ENCODE data around the gene PMFBP1.

PMFBP1 gene

GRCh38 chr16:72108353-72109102, 63.4 kb downstream of the PMFBP1 start:
- TF ChIP-seq POLR2AphosphoS5 (IDR thresholded peaks at IDR 0.05; ENCODE audit: low read depth): no peak
- TF ChIP-seq CTCF (IDR thresholded peaks at IDR 0.05; ENCODE audit: insufficient read depth, low read length): no peak
- H3K4me3 ChIP-seq (replicated peaks; ENCODE audit: insufficient read depth, low read length): no peak overlapping the region
- no peaks in the 10 kb centered on the region for H3K27me3 ChIP-seq (ENCODE audit: insufficient read depth, poor library complexity, severe bottlenecking)
- no peak for DNase-seq (ENCODE audit: low read depth in 1 of 2, low spot score in 1 of 2)
- no peak overlapping the region for H3K27ac ChIP-seq (replicated peaks)

GRCh38 chr16:72107371-72107770, 64.6 kb downstream of the PMFBP1 start:
- no peak for TF ChIP-seq GABPA (IDR thresholded peaks at IDR 0.05; ENCODE audit: low read depth)
- Histone ChIP-seq H3K27ac (replicated peaks) (no peak overlapping the region), H3K27me3 (ENCODE audit: insufficient read depth, poor library complexity, severe bottlenecking) (no peaks in the 10 kb centered on the region), H3K4me3 (replicated peaks; ENCODE audit: insufficient read depth, low read length) (no peak overlapping the region)
- no peak for DNase-seq (ENCODE audit: low read depth in 1 of 2, low spot score in 1 of 2)

GRCh38 chr16:72105978-72106377, 66.0 kb downstream of the PMFBP1 start:
- Histone ChIP-seq H3K27me3 (ENCODE audit: insufficient read depth, poor library complexity, severe bottlenecking) (no peaks in the 10 kb centered on the region), H3K4me3 (replicated peaks; ENCODE audit: insufficient read depth, low read length) (no peak overlapping the region), H3K27ac (replicated peaks) (no peak overlapping the region)
- DNase-seq (ENCODE audit: low read depth in 1 of 2, low spot score in 1 of 2): no peak
- TF ChIP-seq SPI1 (IDR thresholded peaks at IDR 0.05; ENCODE audit: borderline replicate concordance, low read depth): no peak
- TF ChIP-seq REST (IDR thresholded peaks at IDR 0.05; ENCODE audit: insufficient replicate concordance, low read depth): no peak
- TF ChIP-seq CTCF (IDR thresholded peaks at IDR 0.05; ENCODE audit: insufficient read depth, low read length): no peak
- TF ChIP-seq POLR2AphosphoS5 (IDR thresholded peaks at IDR 0.05; ENCODE audit: low read depth): no peak
- no peak for TF ChIP-seq GABPA (IDR thresholded peaks at IDR 0.05; ENCODE audit: low read depth)

- no peak for TF ChIP-seq CTCF (IDR thresholded peaks at IDR 0.05; ENCODE audit: insufficient read depth, low read length)
- no peak for TF ChIP-seq POLR2AphosphoS5 (IDR thresholded peaks at IDR 0.05; ENCODE audit: low read depth)
- TF ChIP-seq GABPA (IDR thresholded peaks at IDR 0.05; ENCODE audit: low read depth): no peak
- TF ChIP-seq SPI1 (IDR thresholded peaks at IDR 0.05; ENCODE audit: borderline replicate concordance, low read depth): no peak
- no peak for TF ChIP-seq REST (IDR thresholded peaks at IDR 0.05; ENCODE audit: insufficient replicate concordance, low read depth)
- Histone ChIP-seq H3K27ac (replicated peaks) (no peak overlapping the region), H3K4me3 (replicated peaks; ENCODE audit: insufficient read depth, low read length) (no peak overlapping the region), H3K27me3 (ENCODE audit: insufficient read depth, poor library complexity, severe bottlenecking) (no peaks in the 10 kb centered on the region)
- DNase-seq (ENCODE audit: low read depth in 1 of 2, low spot score in 1 of 2): no peak
Observed at GRCh38 chr16:72104905-72105304, 67.0 kb downstream of the PMFBP1 start.

All from HL-60 (cell line).